ENCODE results near the gene ALDH2.

DNA sequence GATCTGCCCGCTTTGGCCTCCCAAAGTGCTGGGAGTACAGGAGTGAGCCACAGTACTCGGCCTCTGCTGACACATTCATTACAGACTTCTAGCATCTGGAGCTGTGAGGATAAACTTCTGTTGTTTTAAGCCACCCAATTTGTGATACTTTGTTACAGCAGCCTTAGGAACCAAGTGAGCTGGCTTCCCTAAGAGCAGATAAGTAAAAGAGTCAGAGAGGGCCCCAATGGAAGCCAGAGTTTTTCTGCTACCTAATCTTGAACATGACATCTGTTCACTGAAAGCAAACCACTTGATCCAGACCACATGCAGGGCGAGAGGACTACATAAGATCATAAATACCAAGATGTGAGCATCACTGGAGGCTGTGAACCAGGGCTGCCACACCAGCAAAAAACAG is 71.6 kb downstream of the ALDH2 start:
- TF ChIP-seq POLR2A (IDR thresholded peaks at IDR 0.05) (no peak), EP300 (IDR thresholded peaks at IDR 0.05) (no peak), POLR2AphosphoS5 (IDR thresholded peaks at IDR 0.05) (no peak)
- TF ChIP-seq, protein P1, sequence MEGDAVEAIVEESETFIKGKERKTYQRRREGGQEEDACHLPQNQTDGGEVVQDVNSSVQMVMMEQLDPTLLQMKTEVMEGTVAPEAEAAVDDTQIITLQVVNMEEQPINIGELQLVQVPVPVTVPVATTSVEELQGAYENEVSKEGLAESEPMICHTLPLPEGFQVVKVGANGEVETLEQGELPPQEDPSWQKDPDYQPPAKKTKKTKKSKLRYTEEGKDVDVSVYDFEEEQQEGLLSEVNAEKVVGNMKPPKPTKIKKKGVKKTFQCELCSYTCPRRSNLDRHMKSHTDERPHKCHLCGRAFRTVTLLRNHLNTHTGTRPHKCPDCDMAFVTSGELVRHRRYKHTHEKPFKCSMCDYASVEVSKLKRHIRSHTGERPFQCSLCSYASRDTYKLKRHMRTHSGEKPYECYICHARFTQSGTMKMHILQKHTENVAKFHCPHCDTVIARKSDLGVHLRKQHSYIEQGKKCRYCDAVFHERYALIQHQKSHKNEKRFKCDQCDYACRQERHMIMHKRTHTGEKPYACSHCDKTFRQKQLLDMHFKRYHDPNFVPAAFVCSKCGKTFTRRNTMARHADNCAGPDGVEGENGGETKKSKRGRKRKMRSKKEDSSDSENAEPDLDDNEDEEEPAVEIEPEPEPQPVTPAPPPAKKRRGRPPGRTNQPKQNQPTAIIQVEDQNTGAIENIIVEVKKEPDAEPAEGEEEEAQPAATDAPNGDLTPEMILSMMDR (IDR thresholded peaks at IDR 0.05) = no peak
